Parathyroid adenoma (tissue), 2 donors: ENCODE measurements around the gene SENP7.

ENCODE experiments used
- H2AFZ ChIP-seq: fragments of 300-600 bp; sonication (generic); one replicate; pipeline ENCODE4 v1.7.0; 2017; ENCODE audit warnings: antibody characterized with exemption, mild to moderate bottlenecking
- H3K27ac ChIP-seq: fragments of 300-600 bp; sonication (generic); one replicate; pipeline ENCODE4 v1.7.0; 2017
- H3K27me3 ChIP-seq: fragments of 300-600 bp; sonication (generic); one replicate; pipeline ENCODE4 v1.7.0; 2017; ENCODE audit warnings: low read length; ENCODE audit not compliant: control insufficient read depth, insufficient read depth
- H3K36me3 ChIP-seq: fragments of 300-600 bp; sonication (generic); one replicate; pipeline ENCODE4 v1.7.0; 2017; ENCODE audit warnings: low read length; ENCODE audit not compliant: control insufficient read depth, insufficient read depth
- H3K4me1 ChIP-seq: fragments of 300-600 bp; sonication (generic); one replicate; pipeline ENCODE4 v1.7.0; 2017; ENCODE audit warnings: control low read depth
- H3K4me2 ChIP-seq: fragments of 300-600 bp; sonication (generic); one replicate; pipeline ENCODE4 v1.7.0; 2017; ENCODE audit warnings: low read length
- H3K4me3 ChIP-seq: fragments of 300-600 bp; sonication (generic); one replicate; pipeline ENCODE4 v1.7.0; 2017; ENCODE audit warnings: low read depth, low read length
- H3K79me2 ChIP-seq: fragments of 300-600 bp; sonication (generic); one replicate; pipeline ENCODE4 v1.7.0; 2017; ENCODE audit warnings: control low read depth
- H3K9ac ChIP-seq: fragments of 300-600 bp; sonication (generic); one replicate; pipeline ENCODE4 v1.7.0; 2017; ENCODE audit warnings: mild to moderate bottlenecking
- H3K9me3 ChIP-seq: fragments of 300-600 bp; sonication (generic); one replicate; pipeline ENCODE4 v1.7.0; 2017; ENCODE audit warnings: low read length; ENCODE audit not compliant: control insufficient read depth
- CTCF ChIP-seq: fragments of 300-600 bp; sonication (generic); IDR thresholded peaks from one replicate; pipeline ENCODE4 v1.7.0; 2017; ENCODE audit warnings: antibody characterized with exemption, mild to moderate bottlenecking
- donor health status: primary hyperparathyroidism.

The SENP7 gene

GRCh38 chr3:101383156-101383575, 129.8 kb downstream of the SENP7 start:
- no peaks in the 10 kb centered on the region for H3K36me3 ChIP-seq
- no peak overlapping the region for H3K4me3 ChIP-seq
- H3K9me3 ChIP-seq, result no peaks in the 10 kb centered on the region
- H3K27ac ChIP-seq, result no peak overlapping the region
- no peaks in the 10 kb centered on the region for H3K4me1 ChIP-seq
- no peaks in the 10 kb centered on the region for H3K27me3 ChIP-seq
- no peak overlapping the region for H3K4me2 ChIP-seq
- no peak overlapping the region for H3K9ac ChIP-seq
- H3K79me2 ChIP-seq, result peaks cover 18% of the 10 kb centered on the region
- H2AFZ ChIP-seq, result no peak overlapping the region
- TF ChIP-seq CTCF, result no peak

- H3K9ac ChIP-seq, result no peak overlapping the region
- no peak overlapping the region for H3K4me3 ChIP-seq
- peaks cover 5% of the 10 kb centered on the region for H3K79me2 ChIP-seq
- no peaks in the 10 kb centered on the region for H3K27me3 ChIP-seq
- no peak overlapping the region for H2AFZ ChIP-seq
- H3K4me2 ChIP-seq, result no peak overlapping the region
- no peaks in the 10 kb centered on the region for H3K9me3 ChIP-seq
- no peaks in the 10 kb centered on the region for H3K4me1 ChIP-seq
- no peaks in the 10 kb centered on the region for H3K36me3 ChIP-seq
- peak; percentile 41 for TF ChIP-seq CTCF
- no peak overlapping the region for H3K27ac ChIP-seq
These were observed 131.2 kb downstream of the SENP7 start for GRCh38 chr3:101381809-101382208.

GRCh38 chr3:101379658-101380376, 133.2 kb downstream of the SENP7 start:
- Histone ChIP-seq H3K27ac (no peak overlapping the region), H3K4me3 (no peak overlapping the region), H3K27me3 (no peaks in the 10 kb centered on the region), H3K4me2 (no peak overlapping the region), H2AFZ (no peak overlapping the region), H3K9me3 (no peaks in the 10 kb centered on the region), H3K9ac (no peak overlapping the region), H3K79me2 (peaks cover 3% of the 10 kb centered on the region), H3K36me3 (no peaks in the 10 kb centered on the region), H3K4me1 (no peaks in the 10 kb centered on the region)
- no peak for TF ChIP-seq CTCF

GRCh38 chr3:101377796-101378195, 135.2 kb downstream of the SENP7 start:
- Histone ChIP-seq H3K27ac (no peak overlapping the region), H3K79me2 (peaks cover 3% of the 10 kb centered on the region), H3K4me3 (no peak overlapping the region), H3K4me2 (no peak overlapping the region), H3K27me3 (no peaks in the 10 kb centered on the region), H3K9ac (no peak overlapping the region), H3K9me3 (no peaks in the 10 kb centered on the region), H3K4me1 (no peaks in the 10 kb centered on the region), H2AFZ (no peak overlapping the region), H3K36me3 (no peaks in the 10 kb centered on the region)
- no peak for TF ChIP-seq CTCF

- H2AFZ ChIP-seq, result no peak overlapping the region
- H3K4me1 ChIP-seq, result no peaks in the 10 kb centered on the region
- H3K36me3 ChIP-seq, result no peaks in the 10 kb centered on the region
- peaks cover 5% of the 10 kb centered on the region for H3K79me2 ChIP-seq
- H3K9ac ChIP-seq, result no peak overlapping the region
- H3K27me3 ChIP-seq, result no peaks in the 10 kb centered on the region
- no peak overlapping the region for H3K27ac ChIP-seq
- no peak overlapping the region for H3K4me3 ChIP-seq
- TF ChIP-seq CTCF, result no peak
- no peak overlapping the region for H3K4me2 ChIP-seq
- H3K9me3 ChIP-seq, result no peaks in the 10 kb centered on the region
These were observed 135.8 kb downstream of the SENP7 start for GRCh38 chr3:101377209-101377608.
